ENCODE measurements around the gene SOX5. TPM values are rescaled to one million over a fixed set of nuclear protein-coding genes. Genes with fewer than 3 reads are reported as not detected.
"Not testable (repeated sequence)": the region's sequence is repeated elsewhere in the genome, so short reads cannot be mapped to it uniquely, and the experiment has no call there.

The SOX5 gene
- polyA plus RNA-seq, 3 donors, result 5.5 to 7.2 (median 5.8) TPM

DNA sequence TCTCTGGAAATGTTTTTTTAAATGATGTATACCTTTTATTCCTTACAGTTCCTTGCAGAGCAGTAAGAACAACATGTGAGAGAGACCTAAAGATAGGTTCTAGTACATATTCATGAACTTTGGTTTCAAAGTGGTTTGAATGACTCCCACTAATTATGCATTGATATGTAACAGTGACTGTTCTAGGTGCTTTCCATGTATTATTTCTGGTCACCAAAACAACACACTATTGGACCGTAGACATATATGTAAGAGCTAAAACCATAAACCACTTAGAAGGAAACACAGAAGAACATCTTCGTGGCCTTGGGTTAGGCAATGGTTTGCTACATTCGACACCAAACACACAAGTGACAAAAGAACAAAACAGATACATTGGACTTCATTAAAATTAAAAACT, 37.9 kb downstream of the SOX5 start:
- no peak for DNase-seq

DNA sequence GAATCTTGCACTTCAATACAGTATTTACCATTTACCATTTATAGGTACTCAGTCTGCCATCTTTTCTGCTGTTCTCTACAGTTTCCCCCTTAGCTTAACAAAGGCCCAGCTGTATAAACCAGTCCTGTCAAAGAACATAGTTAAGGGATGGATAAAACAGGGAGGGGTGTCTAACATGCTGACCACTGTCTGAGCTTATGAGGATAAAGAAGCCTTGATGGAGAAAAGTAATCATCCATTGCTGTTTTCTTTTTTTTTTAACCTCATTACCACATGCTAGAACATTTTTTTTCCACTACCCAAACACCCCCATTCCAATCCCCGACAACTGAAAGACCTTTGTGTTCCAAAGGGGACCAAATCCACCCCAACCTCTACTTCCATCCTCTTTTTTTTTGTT, 39.9 kb downstream of the SOX5 start:
- DNase-seq, result no peak

DNA sequence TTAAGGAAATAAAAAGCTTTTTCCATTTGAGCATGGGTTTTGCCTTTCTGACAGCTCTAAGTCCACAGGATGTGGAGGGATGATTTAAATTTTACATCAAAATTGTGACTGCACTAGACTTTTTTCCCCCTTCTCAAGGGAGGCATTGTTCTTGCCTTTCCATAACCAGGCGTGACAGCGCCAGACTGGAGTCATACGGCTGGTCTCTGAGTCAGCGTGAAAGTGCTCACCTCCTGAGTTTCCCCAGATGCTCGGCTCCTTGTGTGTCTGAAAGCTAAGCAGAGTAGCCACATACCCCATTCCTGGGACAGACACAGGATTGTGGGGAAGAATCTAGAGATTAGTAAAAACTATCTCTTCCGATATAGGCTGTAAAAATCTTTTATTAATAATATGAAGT, 43.1 kb downstream of the SOX5 start:
- no peak for DNase-seq

DNA sequence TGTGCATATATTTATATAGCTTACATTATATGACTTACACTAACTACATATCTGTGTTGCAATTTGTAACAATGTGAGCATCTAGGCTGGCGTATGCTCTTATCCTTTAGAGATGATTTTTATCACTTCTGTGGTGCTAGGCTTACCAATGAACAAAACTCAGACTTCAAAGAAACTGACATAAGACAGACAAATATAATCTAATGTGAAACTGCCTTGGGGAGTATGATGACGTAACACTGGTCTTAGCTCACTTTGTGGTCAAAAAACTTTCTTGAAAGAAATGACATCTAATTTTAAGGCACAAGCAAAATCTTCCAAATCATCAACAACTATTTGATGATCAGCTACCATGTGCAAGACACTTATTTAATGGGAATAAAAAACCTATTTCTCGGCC, 50.0 kb downstream of the SOX5 start:
- DNase-seq, result no peak

DNA sequence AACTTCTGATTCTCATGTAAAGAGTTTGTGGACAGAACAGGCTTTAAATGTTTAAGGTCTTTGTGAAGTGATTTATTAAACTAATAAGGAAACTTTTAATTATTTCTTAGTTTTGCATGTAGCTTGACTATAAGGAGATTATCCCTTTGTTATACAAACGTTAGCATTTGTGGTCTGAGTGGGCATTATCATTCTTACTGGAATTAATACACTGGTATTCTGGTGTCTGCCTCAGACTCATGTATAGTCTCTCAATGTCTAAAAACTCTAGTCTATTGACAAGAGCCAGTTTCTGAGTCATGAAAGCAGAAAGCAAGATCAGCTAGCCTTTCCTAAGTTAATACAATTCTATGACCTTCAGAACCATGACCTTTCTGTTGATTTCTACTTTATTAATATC, 51.3 kb downstream of the SOX5 start:
- DNase-seq, result no peak

DNA sequence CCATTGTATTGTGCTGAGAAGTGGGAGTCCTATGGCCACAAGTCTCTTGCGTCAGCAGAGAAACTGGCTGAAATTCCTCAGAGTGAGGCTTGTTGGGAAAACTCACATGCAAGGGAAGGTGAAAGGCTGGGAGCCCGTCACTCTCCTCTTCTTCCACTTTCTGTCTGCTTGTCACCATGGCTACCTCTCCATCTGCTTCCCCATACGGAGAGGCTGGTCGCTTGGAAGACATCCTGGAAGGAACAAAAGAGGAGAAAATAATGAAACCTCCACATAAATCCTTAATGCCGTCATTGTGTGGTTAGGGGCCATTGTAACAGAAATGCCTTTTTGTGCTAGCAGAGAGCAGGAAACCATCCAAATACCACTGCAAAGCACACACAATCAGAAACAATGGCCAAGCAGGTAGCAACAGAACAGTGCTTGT, 53.7 kb downstream of the SOX5 start:
- DNase-seq, result no peak

DNA sequence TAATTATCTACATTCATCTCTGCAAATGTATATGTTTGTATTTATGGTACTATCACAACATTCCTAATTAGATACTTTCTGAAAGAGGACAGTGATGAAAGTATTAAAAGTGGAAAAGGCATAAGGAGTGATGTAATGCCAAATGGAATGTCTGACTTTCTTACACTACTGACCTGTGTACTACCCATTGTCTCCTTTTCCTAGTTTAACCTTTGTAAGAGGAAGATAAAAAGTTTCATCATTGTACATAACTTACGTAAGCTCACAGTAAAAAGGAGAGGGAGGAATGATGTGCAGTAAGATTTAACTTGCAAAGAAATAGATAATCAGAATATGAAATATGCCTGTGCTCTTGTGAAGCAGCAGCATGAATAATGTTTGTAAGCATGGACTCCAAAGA, 55.9 kb downstream of the SOX5 start:
- no peak for DNase-seq

DNA sequence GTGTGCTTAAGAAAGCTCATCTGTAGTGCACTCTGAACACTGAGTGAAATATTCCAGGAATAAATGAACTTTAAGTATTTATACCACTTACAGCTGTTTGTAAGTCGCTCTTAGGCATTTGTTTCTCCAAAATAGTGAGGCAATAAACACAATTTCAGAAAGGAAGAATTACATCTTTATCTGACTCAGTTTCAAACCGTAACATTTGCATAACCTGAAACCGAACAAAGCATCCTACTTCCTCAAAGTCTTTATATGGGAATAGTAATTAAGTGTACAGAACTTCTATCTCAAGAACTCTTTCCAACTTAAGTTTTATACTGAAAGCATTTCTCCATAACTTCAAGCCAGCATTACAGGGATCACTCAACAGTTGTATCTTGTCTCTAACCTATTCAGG, 58.4 kb downstream of the SOX5 start:
- no peak for DNase-seq

DNA sequence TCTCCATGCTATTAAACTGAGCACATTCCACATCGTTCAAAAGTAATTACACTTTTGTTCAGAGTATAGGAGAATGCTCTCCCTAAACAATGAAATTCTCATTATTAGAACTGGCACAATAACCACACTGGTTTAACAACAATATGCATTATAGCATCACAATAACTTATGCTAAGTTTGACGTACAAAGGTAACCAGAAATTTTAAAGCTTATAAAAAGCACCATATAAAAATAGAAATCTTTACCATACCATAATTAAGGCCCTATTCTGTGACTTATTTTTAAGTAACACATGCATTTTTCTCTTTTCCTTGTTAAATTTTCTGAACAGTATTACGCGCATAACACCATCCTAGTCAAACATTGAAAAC, 60.4 kb downstream of the SOX5 start:
- no peak for DNase-seq

DNA sequence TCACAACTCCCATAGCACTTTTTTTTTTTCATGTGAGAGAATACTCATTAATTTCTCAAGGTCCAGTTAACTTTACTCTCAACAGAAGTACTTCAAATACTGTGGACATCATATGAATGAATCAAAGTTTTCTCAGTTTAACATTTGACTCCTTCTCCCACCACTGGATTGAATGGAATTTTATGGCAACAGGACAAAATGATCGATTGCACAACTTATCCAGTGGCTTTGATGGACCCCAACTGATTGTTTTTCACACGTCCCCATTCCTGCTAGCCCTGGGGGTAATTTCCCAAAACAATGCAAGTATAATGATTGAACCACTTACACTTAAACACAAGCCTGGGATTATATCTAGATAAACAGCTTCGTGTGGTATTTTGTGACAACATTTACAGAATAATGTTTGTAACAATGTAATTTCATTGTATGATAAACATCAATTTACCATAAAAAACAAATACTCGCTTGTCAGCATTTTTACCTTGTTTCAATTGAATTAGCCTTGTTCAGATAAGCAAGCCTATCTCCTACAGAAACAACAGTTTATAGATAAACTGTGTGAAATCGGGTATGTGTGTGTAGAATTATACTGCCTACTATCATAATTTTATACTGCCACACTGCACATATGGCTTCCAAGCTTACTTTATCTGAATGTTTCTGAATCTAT, 60.9 kb downstream of the SOX5 start:
- DNase-seq, result no peak

DNA sequence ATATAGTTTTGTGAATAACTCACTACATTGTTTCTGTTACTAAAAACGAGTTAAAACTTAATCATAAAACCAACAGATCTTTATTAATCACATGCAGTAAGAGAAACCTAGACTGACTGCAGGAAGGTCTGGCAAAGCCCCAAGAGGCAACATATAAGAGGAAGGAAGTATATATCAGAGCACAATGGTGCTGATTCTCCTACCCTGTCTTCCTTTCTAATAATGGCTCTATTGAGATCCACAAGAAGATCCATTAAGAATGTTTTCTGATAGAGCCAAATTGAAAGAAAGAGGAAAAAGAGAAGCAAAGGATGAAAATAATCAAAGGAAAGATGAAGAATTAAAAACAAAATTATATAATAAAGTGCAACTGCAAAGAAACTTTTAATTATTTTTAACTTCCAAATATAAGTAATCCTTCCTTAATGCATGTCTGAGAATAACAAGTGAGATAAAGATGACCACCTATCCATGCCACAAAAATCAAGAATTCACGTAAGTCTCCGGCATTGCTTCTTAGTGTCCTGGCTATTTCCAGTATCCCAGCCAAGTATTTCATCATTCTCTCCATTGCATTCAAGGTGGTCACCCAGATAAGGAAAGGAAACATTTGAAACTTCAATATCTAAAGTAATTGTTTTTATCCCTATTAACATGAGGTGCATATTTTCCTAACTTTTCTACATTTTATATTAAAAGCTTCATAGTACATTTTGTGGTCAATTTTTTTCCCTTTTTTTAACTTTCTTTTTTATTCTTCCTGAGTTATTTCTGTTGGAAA, 62.2 kb downstream of the SOX5 start:
- DNase-seq, result no peak

DNA sequence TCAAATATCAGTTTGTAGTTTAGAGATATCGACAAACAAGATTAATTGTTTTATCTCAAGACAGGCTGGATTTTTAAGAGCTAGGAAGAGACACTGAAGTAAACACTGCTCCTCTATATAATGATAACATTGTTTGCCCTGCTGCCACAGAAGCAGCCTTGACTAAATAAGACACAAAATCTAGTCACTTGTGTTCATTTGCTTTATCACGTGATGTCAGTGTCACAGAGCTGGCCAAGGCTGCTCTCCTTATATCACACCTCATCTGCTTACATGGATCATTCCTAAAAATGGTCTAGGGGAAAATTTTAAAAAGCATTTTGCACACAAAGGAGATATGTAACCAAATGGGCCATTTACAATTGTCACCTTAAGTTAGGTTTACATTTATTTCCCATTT, 64.1 kb downstream of the SOX5 start:
- no peak for DNase-seq

DNA sequence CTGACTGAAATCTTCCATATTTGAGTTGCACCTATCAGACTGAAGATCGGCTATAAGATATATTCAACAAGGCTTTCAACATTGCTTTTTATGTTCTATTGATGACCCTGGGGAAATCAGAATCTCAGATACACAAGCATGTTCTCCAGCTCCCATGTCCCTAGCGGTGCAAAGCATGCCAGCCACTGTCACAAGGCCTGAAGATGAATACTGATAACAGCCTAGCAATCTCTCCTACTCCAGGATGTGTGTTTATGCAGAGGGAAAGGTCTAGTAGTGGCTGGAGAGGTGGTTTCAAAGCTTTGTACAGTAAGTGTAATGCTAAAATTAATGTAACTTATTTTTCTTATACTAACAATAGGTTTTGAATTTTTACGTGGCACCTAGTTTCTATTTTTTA, 64.6 kb downstream of the SOX5 start:
- DNase-seq, result no peak

DNA sequence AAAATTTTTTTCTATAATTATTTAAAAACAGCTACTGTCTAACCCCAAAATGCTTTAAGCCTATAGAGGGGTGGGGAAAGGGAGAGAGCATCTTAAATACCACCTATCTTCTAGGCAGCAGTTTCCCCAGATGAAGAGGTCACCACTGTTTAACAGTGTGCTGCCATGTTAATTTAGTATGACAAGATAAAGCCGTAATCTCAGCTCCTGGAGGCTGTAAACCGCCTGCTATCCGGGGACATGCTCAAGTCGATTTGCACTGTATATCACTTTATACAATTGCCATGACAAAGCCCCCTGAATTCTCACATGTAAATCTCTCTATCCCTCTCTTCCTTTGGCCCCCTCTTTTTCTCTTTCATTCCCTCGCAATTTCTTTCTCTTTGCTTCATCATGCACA, 68.5 kb downstream of the SOX5 start:
- DNase-seq, result no peak

DNA sequence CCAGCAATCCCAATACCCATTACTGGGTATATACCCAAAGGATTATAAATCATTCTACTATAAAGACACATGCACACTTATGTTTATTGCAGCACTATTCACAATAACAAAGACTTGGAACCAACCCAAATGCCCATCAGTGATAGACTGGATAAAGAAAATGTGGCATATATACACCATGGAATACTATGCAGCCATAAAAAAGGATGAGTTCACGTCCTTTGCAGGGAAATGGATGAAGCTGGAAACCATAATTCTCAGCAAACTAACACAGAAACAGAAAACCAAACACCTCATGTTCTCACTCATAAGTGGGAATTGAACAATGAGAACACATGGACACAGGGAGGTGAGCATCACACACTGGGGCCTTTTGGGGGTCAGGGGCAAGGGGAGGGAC, 72.9 kb downstream of the SOX5 start:
- DNase-seq, result not testable (repeated sequence)

DNA sequence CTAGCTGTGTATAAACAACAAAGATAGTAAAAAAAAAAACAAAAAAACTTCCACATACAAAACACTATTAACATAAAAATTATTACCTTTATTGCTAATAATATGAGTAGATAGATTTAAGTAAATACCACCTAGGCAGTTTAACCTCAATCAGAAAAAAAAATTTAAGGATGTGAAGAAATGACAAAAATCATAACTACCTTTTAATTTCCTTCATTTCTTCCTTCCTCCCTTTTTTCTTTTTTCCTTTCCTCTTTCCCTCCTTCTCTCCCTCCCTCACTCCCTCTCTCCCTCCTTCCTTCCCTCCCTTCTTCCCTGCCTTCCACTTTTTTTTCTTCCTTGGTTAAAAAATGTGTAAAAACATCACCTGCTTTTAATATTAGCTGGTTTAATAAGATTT, 81.7 kb downstream of the SOX5 start:
- DNase-seq, result no peak

DNA sequence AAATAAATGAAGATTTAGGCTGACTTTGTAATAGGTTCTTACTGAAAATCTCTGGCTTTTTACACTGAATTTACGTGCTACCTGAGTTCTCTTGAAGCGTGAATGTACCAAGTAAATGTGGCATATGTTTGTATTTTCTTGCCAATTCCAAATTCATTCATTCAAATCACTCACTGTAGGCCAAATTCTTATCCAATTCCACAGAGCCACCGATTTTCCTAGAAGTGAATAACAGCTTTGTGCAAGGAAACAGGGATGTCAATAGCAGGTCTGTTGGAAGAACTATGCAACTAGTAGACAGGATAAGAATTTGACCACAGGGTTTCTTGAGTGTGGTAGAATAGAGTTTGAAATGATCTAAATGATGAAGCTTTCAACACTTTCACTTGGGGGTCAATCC, 86.8 kb downstream of the SOX5 start:
- DNase-seq, result no peak

DNA sequence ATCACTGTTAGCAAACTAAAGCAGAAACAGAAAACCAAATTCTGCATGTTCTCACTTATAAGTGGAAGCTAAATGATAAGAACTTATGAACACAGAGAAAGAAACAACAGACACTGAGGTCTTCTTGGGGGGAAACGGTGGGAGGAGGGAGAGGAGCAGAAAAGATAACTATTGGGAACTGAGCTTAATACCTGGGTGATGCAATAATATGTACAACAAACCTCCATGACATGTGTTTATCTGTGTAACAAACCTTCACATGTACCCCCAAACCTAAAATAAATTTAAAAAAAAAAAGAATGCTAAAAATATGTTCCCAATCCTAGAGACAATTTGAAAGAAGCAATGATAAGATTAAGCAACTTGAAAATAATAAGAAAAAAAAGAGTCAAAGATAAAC, 89.5 kb downstream of the SOX5 start:
- no peak for DNase-seq

DNA sequence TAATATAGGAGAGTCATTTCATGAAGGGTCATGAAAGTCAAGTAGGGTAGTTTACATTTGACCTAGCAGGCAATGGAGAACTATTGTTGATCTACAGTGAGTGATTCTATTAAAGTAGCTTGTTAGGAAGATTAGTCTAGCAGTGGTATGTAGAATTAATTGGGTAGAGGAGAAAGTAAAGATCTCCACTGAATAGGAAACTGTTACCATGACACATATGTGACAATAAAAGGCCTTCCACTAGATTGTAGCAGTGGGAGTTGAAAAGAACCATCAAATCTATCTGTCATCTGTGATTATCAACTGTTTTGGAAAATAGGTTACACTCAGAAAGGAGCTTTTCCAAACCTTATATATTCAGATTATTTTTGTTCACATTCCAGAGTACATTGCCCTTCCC, 92.3 kb downstream of the SOX5 start:
- DNase-seq, result no peak

DNA sequence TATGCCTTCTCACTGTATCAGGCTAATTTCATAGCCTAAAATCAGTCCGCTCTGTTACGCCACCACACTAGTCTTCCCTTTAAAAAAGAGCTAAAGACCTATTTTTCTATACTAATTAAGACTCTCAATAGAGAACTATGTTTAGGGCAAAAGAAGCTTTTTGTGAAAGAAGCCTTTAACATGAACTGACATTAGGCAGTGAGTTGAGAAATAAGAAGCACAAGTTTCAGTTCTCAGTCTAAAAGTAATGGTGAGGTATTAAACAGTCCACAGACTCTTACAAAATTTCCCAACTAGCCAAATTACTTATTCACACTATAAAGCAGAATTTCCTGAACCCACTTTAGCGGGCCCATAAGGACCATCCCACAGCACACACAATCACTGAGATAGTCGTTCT, 93.7 kb downstream of the SOX5 start:
- DNase-seq, result no peak

DNA sequence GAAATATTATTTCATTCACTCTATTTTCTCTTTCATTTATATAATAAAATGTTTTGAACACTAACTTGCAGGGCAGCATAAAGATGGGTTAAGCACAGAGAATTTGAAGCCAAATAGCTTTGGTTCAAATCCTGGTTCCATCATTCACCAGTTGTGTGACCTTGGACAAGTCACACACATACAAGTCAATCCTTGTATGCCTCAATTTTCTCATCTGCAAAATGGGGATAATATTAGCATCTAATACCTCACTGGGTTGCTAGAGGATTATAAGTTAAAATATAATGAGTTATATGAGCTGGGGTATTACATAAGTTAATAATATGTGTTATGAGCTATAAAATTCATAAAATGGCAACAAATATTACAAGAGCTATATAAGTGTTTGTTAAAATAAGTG, 94.9 kb downstream of the SOX5 start:
- no peak for DNase-seq

DNA sequence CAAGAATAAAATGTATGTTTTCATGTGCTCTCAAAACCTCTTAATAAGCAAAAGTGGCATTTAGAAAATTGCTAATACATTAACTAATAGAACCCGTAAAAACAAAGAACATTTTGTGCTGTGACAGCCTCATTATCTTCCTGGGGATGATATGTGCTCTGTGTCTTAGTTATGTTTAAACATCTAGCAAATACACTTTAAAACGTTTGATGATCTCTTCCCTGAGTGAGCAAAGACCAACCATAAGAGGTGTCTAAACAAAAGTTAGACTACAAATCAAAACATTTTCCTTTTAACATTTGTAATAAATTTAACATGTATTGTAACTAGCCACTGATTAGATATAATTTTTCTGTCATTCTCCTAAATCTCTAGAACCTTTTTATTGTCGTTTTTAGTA, 95.8 kb downstream of the SOX5 start:
- no peak for DNase-seq

DNA sequence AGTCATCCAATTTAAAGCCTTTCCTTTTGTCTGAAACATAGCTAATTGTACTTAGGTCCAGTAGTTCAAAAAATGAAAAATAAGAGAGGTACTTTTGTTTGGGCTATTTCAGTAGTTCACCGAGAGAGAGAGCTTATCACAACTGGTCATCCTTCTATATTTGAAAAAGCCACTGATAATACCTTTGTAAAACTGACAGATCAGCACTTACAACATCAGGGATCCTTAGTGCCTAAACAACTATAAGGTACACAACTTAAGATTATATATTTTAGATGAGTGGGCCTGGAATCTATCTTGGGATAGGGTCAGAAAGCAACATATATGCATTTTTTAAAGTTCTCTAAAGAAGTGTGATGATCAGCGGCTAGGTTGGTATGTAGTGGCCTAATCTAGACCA, 97.9 kb downstream of the SOX5 start:
- DNase-seq, result no peak

DNA sequence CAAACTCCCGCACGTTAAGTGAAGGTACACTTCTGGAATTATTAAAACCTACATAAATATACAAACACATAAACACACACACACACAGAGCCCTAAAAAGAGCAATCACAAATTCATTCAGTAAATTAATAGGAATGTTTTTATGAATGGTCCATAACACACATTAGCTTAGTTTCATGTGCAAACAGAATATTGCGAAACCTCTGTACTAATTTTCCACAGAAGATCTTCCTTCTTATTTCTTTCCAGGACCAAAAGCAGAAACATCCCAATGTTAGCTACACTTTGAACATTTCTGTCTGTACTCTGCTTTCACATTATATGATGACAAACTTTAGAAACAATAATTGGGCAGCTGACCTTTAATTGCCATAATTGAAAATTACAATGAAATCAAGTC, 101.6 kb downstream of the SOX5 start:
- no peak for DNase-seq
